Left ventricle myocardium inferior (tissue), 1 donor: ENCODE measurements around the gene SPSB4. TPM values are rescaled to one million over a fixed set of nuclear protein-coding genes. Genes with fewer than 3 reads are reported as not detected.

Source experiments
- DNase-seq: peaks from one replicate; pipeline ENCODE4 v3.0.0-alpha.2; 2020
- H3K27ac ChIP-seq: fragments of 200-600 bp; replicated peaks from 2 replicates; pipeline ENCODE4 v1.8.0; 2021
- H3K27me3 ChIP-seq: fragments of 200-600 bp; 2 replicates; pipeline ENCODE4 v1.8.0; 2021; ENCODE audit warnings: low read depth
- H3K36me3 ChIP-seq: fragments of 200-600 bp; 2 replicates; pipeline ENCODE4 v1.8.0; 2021
- H3K4me1 ChIP-seq: fragments of 200-600 bp; 2 replicates; pipeline ENCODE4 v1.8.0; 2021
- H3K4me3 ChIP-seq: fragments of 200-600 bp; 2 replicates; pipeline ENCODE4 v1.8.0; 2021; ENCODE audit warnings: mild to moderate bottlenecking, moderate library complexity
- H3K9me3 ChIP-seq: fragments of 200-600 bp; replicated peaks from 2 replicates; pipeline ENCODE4 v1.8.0; 2021
- CTCF ChIP-seq: fragments of 200-600 bp; IDR thresholded peaks from 2 replicates; pipeline ENCODE4 v1.8.0; 2021; ENCODE audit warnings: antibody characterized with exemption, mild to moderate bottlenecking, borderline replicate concordance
- intact Hi-C: fragments of 100-400 bp; cut with micrococcal nuclease; formaldehyde crosslinking; loops from one replicate; pipeline ENCODE4 v1.11.0; 2022
- total RNA-seq: library from RNA; stranded (reverse); fragmentation: NEBNext Ultra II Directional; extraction: Animal tissue kit (Norgen Biotek cat#: 25700); gene quantifications from one replicate; pipeline ENCODE4 v1.2.1, GENCODE V29; 2021
- donor health status: DM: no; HTN: yes; CAD: no; lungs with severe emphysema.

The SPSB4 gene
- total RNA-seq, 1 donor from 2014 or later = 11.2 TPM

GRCh38 chr3:141192345-141192744, 141.2 kb downstream of the SPSB4 start:
- Histone ChIP-seq H3K27ac (no peak overlapping the region), H3K4me1 (no peaks in the 10 kb centered on the region), H3K36me3 (no peaks in the 10 kb centered on the region), H3K27me3 (peaks cover 18% of the 10 kb centered on the region), H3K9me3 (no peaks in the 10 kb centered on the region), H3K4me3 (no peak overlapping the region)
- TF ChIP-seq CTCF = peak; percentile 99
- peak; percentile 97 for DNase-seq
- intact Hi-C loops = loop anchor here (5.0 kb wide), 1 partner anchor 180 kb away; no protein-coding TSS in a partner anchor

GRCh38 chr3:141193066-141193830, 142.1 kb downstream of the SPSB4 start:
- intact Hi-C loops = loop anchor here (5.0 kb wide), 1 partner anchor 181 kb away; no protein-coding TSS in a partner anchor
- H3K27me3 ChIP-seq = peaks cover 18% of the 10 kb centered on the region
- DNase-seq = no peak
- no peak for TF ChIP-seq CTCF
- no peak overlapping the region for H3K27ac ChIP-seq
- no peaks in the 10 kb centered on the region for H3K36me3 ChIP-seq
- H3K4me1 ChIP-seq = no peaks in the 10 kb centered on the region
- H3K4me3 ChIP-seq = no peak overlapping the region
- no peaks in the 10 kb centered on the region for H3K9me3 ChIP-seq

Other genes starting within 250 kb of the SPSB4 start
- 67.7 TPM for gene SLC25A36, start 109.5 kb upstream of the SPSB4 start, total RNA-seq
- gene PXYLP1, start 180.5 kb downstream of the SPSB4 start, total RNA-seq = 25.6 TPM